Activated CD8-positive, alpha-beta memory T cell treated with anti-CD3 and anti-CD28 coated beads, Interleukin-2, amount 50 U/mL, for 1 hour (primary cell): ENCODE results near the gene IGFLR1.
"Not testable (repeated sequence)": the region's sequence is repeated elsewhere in the genome, so short reads cannot be mapped to it uniquely, and the experiment has no call there.

Source experiments
- DNase-seq: peaks from one replicate; pipeline ENCODE4 v3.0.0-alpha.2; 2020; ENCODE audit errors: extremely low read depth

Gene IGFLR1

DNA sequence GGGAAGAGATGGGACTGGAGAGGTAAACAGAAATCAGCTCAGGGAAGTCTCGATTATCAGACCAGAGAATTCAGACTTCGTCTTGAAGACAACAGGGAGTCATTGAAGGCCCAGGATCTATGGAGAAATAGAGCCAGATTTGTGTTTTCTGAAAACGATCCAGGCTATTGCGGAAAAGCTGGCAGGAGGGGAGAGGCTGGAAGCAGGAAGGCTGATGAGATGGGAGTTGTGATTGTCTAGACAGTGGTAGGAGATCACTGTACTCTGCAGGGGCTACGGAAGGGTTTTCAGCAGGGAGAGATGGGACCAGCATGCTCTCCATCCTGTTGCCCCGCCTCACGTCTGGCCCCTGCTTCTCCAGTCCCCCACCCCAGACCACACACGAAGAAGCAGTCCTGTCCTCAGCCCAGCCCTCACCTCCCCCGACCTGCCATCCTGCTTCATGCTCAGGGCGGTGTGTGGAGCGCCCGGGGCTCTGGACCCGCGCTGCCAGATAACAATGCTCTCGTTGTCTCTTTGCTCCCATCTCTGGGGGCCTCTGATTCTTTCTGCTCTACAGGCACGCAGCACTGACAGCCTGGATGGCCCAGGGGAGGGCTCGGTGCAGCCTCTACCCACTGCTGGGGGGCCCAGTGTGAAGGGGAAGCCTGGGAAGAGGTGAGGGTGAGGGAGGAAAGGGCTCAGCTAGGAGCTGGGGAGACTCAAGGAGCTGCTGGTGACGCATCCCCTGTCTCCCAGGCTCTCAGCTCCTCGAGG is 35.0 kb upstream of the IGFLR1 start:
- DNase-seq = no peak

DNA sequence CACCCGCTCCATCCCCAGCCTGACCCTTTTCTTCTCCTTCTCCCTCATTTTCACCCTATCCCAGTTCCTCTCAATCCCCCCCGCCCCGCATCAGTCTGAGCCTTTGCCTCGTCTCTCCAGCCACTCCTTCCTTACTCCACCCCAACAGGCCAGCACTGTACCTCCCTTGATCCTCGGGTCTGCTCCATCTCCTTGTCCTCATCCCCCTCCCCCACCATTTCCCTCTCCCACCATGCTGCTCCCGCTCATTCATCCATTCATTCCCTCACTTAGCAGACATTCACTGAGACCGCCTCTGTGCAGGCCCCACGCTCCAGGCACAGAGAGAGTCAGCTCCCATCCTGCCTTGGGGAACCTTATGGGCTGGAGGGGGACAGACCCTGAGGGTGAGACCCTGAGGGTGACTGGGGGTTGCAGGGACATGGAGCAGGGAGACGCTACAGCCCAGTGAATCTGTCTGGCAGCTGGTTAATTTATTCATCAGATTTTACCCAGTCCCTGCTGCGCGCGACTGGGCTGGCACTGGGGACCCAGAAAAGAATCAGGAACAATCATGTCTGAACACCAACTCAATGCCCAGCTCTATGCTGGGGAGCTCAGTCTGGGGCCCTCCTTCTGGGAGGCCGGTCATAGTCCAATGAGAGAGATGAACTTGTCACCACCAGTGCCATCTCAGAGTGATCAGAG is 34.0 kb upstream of the IGFLR1 start:
- DNase-seq = no peak

DNA sequence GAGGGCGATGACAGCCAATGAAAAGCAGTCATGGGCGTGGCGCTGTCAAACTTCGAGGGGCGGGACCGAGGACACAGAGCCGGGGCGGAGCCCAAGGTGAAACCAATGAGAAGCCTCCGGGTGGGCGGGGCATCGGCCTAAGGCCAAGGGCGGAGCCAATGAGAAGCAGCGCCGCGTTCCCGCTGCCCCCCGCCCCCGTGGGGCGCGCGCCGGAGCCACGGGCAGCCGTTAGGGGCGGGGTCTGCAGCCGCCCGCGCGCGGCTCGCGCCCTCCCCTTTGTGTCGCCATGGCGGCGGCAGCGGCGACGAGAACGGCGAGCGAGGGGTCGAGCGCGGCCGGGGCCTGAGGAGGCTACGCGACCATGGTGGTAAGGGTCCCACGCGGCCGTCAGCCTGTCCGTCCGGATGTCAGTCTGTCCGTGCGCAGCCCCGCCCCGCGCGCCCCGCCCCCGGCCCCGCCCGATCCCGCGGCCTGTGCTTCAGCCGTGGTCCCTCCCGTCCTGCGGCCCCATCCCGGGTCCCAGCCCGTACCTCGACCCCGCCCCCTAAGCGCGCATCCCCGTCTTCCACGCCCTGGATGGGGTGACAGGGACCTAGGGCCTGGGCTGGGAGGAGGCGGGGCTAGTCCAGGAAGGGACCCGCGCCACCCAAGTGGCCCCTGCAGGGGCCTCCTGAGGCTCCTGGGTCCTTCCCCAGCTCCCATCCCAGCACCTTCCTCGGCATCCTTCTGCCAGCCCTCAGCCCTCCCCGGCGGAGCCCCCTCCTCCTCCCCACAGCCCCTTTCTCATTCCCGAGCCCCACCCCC is 33.2 kb upstream of the IGFLR1 start, which contains the start of gene ARHGAP33:
TSS of gene ARHGAP33 (plus strand) at position 267 of the 804 bp plus-strand sequence. CDS start at position 362, 95 bp downstream.
- DNase-seq = peak; percentile 98

DNA sequence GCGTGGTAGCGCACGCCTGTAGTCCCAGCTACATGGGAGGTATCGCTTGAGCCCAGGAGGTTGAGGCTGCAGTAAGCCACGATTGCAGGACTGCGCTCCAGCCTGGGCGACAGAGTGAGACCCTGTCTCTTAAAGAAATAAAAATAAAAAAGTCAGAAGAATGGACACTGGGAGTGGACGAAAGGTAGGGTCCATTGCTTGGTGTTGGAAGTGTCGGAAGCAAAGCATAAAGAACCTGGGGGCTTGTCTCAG is 32.7 kb upstream of the IGFLR1 start:
- no peak for DNase-seq

DNA sequence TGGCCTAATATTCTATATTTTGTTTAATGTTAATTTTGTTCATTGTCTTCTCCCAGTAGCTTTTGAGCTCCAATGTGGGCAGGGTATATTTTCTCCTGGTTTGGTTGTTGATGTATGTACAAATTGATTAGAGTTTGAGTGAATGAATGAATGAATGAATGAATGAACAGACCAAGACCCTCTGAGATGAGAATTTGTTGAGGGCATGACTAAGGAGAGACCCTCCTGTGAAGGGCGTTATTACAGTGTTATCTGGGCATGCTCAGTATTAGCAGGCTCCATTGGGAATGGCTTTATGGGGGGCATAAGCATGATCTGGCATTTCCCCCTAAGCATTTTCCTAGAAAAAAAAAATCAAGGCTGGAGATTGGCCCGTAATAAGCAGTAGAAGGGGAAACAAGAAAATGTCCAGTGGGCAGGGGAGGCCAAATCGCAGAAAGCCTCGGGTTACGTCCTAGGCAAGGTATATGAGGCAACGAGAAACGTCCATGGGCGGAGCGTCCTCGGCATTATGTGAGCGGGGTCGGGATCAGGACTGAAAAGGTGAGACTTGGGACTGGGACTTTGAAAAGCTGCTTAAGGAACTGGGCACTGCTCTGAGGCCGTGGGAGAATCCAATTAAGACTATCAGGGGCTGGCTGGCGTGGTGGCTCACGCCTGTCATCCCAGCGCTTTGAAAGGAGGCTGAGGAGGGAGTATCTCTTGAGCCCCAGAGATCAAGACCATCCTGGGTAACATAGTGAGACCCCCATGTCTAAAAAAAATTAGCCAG is 32.2 kb upstream of the IGFLR1 start:
- DNase-seq = no peak

DNA sequence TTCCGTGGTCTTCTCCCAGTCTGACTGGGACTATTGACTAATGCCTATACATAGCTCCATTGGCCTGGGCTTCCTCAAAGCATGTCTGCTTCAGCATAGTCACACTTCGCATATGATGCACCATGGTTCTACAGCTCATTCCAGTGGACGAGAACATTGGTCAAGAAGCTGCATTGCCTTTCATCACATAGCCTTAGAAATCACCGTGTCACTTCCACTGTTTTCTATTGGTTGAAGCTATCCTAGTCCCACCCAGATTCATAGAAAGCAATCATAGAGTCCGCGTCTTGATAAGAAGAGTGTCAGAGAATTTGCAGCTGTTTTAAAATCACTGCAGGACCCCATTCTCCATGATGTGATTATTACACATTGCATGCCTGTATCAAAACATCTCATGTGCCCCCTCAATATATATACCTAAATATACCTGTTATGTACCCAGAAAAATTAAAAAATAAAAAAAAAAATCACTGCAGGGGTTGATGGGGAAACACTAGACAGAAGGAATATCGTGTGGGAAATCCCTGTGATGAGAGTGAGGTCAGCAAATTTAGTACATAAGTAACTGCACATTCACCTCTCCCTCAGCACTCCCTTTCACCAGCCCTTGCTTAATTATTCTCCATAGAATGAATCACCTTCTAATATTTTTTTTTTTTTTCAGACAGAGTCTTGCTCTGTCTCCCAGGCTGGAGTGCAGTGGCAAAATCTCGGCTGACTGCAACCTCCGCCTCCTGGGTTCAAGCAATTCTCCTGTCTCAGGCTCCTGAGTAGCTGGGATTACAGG is 31.0 kb upstream of the IGFLR1 start:
- no peak for DNase-seq

DNA sequence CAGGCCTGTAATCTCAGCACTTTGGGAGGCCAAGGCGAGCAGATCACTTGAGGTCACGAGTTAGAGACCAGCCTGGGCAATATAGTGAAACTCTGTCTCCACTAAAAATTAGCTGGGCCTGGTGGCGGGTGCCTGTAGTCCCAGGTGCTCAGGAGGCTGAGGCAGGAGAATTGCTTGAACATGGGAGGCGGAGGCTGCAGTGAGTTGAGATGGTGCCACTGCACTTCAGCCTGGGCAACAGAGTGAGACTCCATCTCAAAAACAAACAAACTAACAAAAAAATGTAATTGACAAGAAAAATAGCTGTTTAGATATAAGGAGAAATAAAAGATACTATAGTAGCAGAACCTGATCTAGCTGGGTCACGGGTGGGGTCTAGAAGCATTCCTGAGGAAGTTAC is 30.1 kb upstream of the IGFLR1 start:
- not testable (repeated sequence) for DNase-seq

DNA sequence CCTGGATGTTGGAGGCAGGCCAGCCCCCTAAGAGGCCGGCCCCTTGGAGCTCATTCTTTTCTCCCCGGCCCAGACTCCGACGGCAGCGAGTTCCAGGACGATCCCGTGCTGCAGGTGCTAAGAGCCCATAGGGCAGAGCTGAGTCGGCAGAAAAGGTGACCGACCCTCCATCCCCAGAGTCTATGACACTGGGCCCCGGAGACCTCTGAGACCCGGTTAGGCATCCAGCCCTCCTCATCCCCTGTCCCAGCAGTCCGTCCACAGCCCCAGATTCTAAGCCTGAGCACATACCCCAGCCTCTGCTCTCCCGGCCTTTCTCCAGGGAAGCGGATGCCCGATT is 25.8 kb upstream of the IGFLR1 start:
- no peak for DNase-seq

DNA sequence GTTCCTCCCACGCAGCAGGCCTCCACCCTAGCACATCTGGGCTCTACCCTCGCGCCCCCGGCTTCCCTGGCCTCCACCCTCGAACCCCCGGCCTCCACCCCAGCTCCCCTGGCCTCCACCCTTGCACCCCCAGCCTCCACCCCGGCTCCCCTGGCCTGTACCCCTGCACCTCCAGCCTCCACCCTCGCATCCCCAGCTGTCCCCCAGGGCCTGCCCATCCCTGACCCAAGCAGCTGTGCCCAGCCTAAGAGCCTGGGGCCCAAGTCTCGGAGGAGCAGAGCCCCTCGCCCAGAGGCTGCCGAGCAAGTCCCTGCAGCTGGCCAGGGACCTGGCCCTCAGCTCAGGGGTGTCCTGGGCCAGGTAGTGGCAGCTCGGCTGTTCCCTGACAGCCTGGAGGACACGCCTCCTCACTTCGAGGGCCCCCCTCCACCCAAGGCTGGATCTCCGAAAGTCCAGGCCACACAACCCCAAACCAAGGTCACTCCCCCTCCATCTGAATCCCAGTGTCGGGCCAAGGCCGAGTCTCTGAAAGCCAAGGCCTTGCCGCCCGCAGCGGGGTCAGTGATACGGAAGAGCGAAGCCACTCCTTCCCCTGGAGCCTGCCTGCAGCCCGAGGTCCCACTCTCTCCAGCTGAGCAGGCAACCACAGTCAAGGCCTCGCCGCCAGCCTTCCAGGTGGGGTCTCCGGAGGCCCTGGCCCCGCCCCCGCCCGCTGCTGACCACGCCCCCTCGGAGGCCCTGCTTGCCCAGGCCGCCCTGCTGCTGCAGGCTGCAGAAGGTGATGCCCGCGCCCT is 25.2 kb upstream of the IGFLR1 start:
- no peak for DNase-seq

DNA sequence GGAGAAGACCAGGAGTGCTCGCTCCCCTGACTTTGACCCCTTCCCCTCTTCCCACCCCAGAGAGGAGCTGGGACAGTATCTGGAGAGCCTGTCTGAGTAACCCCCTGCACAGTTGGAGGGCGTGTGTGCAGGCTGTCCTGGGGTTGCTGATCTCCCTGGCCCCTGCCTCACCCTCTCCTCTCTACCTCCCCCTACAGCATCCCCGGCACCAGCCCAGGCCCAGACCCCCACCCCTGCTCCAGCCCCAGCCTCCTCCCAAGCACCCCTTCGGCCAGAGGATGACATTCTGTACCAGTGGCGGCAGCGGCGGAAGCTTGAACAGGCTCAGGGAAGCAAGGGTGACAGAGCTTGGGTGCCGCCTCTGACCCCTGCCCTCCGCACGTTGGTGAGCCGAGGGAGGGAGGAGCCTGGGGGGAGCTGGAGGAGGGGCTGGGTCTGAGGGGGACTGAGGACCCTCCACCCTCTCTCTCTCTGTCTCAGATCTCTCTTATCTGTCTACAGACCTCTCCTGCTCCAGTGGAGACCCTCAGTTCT is 24.4 kb upstream of the IGFLR1 start:
- no peak for DNase-seq

DNA sequence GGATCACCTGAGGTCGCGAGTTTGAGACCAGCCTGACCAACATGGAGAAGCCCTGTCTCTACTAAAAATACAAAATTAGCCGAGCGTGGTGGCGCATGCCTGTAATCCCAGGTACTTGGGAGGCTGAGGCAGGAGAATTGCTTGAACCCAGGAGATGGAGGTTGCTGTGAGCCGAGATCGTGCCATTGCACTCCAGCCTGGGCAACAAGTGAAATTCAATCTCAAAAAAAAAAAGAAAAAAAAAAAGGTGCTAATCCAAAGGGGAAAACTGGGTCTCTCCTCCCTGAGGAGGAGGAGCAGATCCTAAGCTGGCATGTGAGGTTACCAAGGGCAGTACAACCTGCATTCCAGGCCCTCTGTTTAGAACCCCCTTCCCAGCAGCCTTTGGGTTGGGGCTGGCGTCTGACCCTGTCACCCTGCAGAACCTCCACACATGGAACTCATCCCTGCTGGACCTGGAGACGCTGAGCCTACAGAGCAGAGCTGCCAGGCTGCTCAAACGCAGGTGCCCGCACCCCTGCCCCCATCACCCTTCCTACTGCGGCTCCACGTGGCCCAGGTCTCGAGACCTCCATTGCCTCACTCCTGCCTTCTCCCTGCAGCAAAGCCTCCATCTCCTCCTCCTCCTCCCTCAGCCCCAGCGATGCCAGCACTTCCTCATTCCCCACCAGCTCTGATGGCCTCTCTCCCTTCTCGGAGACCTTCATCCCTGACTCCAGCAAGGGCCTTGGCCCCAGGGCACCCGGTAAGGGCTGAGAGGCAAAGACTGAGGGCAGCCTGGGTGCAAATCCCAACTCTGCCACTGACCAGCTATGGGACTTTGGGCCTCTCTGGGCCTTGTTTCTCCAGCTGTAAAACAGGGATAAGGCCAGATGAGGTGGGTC is 22.4 kb upstream of the IGFLR1 start:
- no peak for DNase-seq

DNA sequence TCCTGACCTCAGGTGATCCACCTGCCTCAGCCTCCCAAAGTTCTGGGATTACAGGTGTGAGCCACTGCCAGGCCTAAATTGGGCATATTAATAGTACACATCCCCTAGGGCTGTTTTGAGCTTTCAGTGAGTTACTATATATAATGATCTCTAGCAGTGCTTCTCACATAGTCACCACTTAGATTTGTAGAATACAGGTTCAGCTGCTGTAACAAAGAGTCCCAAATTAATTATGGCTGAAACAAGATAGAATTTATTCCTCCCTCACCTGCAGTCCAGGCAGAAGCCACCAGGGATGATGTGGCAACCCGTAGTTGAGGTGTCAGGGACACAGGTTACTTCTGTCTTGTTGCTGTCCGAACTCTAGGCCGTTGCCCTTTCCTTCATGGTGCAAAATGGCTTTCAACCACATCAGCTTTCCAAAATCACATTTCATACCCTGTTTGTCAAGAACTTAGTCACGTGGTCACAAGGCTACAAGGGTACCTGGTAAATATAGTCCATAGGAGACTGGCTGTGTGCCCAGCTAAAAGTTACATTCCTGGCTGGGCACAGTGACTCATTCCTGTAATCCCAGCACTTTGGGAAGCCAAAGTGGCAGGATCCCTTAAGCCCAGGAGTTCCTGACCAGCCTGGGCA is 18.6 kb upstream of the IGFLR1 start:
- no peak for DNase-seq

DNA sequence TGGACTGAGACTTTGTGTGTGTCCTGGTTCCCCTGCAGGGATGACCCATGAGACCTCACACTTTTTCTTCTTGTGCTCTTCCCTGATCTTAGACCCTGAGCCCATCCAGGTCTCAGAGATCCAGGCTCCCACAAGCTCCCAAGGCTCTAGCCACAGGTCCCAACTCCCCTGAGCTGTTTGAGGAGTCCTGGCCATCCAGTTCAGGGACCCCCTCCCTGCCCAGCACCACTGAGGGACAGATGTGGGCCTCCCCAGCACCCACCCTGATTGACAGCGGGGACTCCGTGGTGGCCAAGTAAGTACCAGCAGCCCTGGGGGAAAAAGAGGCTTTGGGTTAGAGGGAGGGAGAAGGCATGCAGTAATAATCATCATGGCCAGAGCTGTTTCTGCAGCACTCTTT is 17.4 kb upstream of the IGFLR1 start:
- DNase-seq = no peak

DNA sequence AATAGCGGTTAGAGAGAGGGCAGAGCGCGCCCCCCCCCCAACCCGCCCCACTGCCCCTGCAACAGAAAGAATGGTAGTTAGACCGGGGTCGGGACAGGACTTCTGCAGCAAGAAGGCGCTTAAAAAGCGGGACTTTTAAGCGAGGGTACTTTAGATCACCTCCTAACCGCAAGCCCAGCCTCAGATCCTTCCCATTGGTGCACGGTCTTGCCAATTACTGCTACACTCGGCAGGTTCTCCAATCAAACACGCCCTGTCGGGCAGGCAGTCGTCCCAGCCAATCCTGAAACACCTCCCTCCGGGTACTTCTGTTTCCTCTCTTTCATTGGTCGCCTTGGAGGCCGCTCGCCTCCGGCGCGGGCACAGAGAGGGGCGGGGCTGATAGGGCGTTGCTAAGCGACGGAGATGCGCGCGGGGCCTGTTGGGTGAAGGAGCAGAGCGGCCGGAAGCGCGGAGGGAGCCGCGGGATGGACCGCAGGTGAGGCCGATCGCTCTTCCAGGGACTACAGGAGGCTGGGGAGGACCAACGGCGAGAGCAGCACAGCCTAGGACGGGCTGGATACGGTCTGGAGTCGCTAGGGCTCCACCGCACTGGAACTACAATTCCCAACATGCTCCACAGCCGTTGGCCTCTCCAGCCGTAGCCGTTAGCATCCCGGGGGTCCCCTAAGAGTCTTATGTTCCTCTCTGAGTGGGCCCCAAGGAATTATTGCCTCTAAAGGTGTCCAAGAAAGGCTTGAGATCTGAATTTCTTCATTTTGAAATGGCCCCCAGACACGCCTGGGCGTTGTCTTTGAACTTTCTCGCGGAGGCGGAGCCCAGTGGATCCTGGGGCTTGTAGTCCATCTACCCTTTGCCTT is 15.7 kb upstream of the IGFLR1 start, which contains the start of gene PROSER3:
TSS of gene PROSER3 (plus strand) at position 428 of the 860 bp plus-strand sequence. CDS start at position 468, 40 bp downstream.
- peak; percentile 97 for DNase-seq

DNA sequence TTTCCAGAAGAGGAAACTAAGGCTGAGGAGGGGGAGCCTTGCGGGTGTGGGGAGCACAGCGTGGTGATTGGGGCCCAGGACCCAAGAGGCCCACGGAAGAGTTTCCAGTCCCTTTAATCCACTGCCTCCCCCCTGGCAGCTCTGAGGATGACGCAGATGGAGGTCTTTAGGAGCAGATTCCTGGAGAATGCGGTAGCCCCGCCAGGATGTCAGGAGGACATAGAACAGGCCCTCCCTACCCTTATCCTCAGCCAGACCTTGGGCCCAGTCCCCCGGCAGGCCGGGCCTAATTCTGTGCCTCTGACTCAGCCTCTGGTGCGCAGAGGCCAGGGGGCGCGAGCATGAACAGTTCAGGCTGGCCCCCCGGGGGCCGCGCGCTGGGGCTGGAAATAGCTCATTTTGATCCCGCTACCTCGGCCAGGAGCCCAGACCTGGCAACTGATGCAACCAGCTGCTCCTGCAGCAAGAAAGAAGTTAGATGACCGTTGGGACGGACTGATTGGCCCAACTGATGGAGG is 15.0 kb upstream of the IGFLR1 start:
- DNase-seq = no peak

DNA sequence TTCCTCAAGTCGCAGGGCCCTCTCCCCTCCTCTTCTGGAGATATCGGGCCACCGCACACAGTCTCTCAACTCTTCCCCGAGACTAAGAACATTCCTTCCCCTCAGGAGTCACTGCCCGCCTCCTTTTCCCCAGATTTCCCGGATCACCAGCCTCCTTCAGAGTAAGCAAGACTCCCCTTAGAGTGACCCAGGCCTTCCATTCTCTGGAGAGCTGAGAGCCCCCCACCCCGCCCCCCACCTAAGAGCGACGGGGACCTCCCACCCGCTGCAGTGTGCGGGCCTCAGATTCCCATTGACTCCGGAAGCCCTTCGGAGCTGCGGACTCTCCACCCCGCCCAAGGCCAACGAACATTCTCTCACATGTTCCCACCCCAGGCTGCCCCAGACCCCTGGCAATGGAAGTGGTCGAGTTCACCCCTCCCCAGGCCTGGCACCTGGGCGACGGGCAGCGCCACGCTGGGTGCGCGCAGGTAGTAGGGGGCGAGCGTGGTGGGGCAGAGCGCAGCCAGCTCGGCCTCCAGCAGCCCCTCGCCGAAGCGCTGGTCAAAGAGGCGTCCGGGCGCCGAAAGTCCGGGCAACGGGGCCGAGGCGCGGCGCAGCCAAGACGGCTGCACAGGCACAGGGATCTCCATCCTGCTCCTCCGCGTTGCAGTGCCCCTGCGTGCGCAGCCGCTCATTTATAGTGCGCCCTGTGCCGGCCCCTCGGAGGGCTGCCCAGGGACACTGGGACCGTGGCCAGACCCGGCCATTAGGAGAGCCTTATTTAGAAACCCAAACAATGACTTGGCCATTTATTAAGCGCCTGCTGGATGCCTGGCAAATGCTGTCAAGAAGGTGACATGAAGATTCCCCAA is 14.4 kb upstream of the IGFLR1 start, which contains the start of gene HSPB6:
TSS of gene HSPB6 (minus strand) at position 653 of the 854 bp plus-strand sequence. CDS start at position 632, 21 bp downstream.
- no peak for DNase-seq
